ENCODE measurements around the gene OR4D11.
A peak's percentile ranks its signal among the peaks of the same experiment; 100 is the strongest.

Gene OR4D11

DNA sequence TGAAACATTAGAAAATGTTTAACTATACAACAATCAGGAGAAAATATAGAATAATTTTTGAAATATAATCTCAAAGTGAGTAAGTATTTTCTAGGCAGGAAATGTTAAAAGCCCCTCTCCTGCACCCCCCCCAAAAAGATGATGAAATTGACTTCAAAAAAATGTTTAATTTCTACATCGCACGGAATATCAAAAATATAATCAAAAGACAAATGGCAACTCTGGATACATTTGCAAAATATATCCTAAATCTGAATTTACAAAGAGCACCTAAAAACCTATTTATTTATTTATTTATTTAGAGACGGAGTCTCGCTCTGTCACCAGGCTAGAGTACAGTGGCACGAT is 44.9 kb downstream of the OR4D11 start:
- no peak for DNase-seq (ENCODE audit: low read depth in 2 of 2)

DNA sequence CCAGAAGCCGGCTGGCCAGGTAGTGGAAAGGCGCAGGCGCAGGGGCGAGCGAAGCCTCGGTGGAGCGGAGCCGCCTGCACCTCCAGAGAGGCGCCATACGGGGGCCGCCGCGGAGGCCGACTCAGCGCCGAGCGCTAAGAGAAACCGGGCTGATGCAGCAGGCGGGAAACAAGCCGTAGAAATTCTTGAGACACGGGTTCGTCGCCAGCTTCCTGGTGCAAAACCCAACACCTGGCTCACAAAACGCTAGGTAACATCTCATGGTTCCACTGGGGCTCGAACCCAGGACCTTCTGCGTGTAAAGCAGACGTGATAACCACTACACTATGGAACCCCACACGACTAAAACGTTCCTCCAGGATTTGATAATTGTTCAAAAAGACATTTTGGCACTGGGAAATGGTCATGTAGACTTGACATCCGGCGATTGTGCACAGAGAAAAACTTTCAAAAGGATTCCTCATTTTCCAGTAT is 47.0 kb downstream of the OR4D11 start:
- peak; percentile 78 to 88 for DNase-seq (ENCODE audit: low read depth in 2 of 2)

DNA sequence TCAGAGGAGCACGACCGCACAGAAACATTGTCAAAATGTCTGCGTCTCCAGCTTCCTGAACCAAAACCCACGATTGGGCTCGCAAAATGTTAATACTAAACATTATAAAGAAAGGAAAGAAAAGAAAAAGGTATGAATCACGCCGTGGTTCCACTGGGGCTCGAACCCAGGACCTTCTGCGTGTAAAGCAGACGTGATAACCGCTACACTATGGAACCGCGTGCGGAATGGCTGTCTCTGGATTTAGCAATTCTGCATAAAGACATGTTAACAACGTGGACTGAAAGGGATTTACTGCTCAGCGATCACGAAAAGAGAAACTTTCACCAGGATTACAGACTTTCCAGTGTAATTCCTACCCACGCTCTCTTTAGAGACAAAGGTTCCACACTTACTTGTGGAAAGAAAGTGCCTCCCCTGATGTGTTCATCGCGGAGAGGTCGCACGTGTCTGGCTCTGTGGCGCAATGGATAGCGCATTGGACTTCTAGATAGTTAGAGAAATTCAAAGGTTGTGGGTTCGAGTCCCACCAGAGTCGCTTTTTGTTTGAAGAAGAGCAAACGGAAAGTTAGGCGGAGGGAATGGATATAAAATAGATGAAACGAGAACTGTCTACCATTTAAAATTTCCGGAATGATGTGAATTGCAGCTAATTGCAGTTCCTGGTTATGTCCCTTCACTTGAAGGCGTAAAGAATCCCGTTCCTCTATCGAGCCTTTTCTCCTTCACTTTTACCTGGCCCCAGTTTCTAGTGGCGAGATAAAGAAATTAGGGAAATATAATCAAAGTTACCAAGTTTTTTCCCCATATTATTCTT is 47.7 kb downstream of the OR4D11 start:
- DNase-seq (ENCODE audit: low read depth in 2 of 2): peak; percentile 76 to 77

DNA sequence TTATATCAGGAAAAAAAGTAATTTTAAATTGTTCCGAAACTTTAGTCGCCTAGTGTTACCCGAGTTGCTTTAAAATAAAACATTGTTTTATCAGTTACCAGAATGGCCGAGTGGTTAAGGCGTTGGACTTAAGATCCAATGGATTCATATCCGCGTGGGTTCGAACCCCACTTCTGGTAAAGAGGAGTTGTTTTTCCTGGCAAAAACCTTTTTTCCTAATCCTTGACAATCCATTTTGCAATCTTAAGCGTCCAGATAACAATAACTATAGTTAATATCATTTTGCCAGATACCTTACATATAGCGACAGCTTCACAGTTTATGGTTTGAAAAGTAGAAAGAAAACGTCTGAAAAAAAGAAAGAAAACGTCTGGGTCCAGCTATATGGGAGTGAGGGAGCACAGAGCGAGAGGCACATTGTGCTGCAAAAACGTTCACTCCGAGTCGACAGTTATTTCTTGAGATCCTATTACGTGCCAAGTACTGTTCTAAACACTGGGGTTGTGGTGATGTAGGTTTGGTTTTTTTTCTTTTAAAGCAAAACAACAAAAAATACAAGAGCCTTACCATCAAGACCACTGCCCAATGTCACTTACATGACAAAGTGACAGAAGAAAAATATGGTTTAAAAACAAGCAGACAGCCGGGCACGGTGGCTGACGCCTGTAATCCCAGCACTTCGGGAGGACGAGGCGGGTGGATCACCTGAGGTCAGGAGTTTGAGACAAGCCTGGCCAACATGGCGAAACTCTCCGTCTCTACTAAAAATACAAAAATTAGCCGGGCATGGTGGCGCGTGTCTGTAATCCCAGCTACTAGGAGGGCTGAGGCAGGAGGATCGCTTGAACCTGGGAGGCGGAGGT is 48.5 kb downstream of the OR4D11 start:
- no peak for DNase-seq (ENCODE audit: low read depth in 2 of 2)

DNA sequence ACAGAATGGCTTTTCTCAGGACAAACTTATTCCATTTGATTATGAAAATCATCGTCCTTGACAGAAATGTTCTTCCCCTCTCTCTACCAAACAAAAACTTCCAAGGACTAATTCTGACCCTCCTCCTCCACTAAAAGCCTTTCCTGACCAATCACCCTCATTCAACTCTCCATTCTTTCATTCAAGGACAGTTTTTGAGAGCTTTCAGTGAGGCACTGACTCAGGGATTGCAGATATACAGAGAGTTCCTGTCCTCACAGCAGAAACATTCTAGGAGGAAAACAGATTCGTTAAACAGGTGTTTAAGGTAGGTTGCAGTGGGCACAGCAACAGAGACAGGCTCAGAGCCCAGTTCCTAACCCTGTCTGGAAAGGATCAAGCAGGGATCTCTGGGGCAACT is 49.5 kb downstream of the OR4D11 start:
- DNase-seq (ENCODE audit: low read depth in 2 of 2): no peak

DNA sequence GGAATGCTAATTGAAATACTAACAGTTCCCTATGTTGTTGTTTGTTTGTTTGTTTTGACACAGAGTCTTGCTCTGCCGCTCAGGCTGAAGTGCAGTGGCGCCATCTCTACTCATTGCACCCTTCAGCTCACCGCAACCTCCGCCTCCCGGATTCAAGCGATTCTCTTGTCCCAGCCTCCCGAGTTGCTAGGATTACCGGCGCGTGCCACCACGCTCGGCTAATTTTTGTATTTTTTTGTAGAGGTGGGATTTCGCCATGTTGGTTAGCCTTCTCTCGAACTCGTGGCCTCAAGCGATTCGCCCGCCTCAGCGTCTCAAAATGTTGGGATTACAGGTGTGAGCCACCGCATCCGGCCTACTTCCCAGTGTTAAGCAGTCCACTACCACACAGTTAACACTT is 49.9 kb downstream of the OR4D11 start:
- no peak for DNase-seq (ENCODE audit: low read depth in 2 of 2)
